Measurements from ENCODE around the gene CORT.
"Not testable (repeated sequence)": the region's sequence is repeated elsewhere in the genome, so short reads cannot be mapped to it uniquely, and the experiment has no call there.

The CORT gene

GRCh38 chr1:10449751-10450150 is at the start of gene CORT:
CORT (plus strand) TSS chr1:10450031; CDS start chr1:10450224, 193 bp downstream.
- no peak for DNase-seq (ENCODE audit: low read depth, low spot score)

GRCh38 chr1:10401281-10401680 is 48.5 kb upstream of the CORT start:
- no peak for DNase-seq (ENCODE audit: low read depth, low spot score)

GRCh38 chr1:10402729-10403274 is 47.0 kb upstream of the CORT start:
- no peak for DNase-seq (ENCODE audit: low read depth, low spot score)

GRCh38 chr1:10407201-10407600 is 42.6 kb upstream of the CORT start:
- DNase-seq (ENCODE audit: low read depth, low spot score), result no peak

- DNase-seq (ENCODE audit: low read depth, low spot score), result peak; percentile 60
Measured at GRCh38 chr1:10415211-10415930, 34.5 kb upstream of the CORT start.

- not testable (repeated sequence) for DNase-seq (ENCODE audit: low read depth, low spot score)
Measured at GRCh38 chr1:10415967-10416366, 33.9 kb upstream of the CORT start.

- not testable (repeated sequence) for DNase-seq (ENCODE audit: low read depth, low spot score)
Measured at GRCh38 chr1:10418741-10419140, 31.1 kb upstream of the CORT start.

- no peak for DNase-seq (ENCODE audit: low read depth, low spot score)
Measured at GRCh38 chr1:10419351-10419750, 30.5 kb upstream of the CORT start.

GRCh38 chr1:10421637-10422036 is 28.2 kb upstream of the CORT start:
- DNase-seq (ENCODE audit: low read depth, low spot score), result no peak

- DNase-seq (ENCODE audit: low read depth, low spot score), result peak; percentile 46
Measured at GRCh38 chr1:10424034-10424433, 25.8 kb upstream of the CORT start.

- DNase-seq (ENCODE audit: low read depth, low spot score), result no peak
Measured at GRCh38 chr1:10424651-10425050, 25.2 kb upstream of the CORT start.

GRCh38 chr1:10425826-10426534 is 23.9 kb upstream of the CORT start:
- not testable (repeated sequence) for DNase-seq (ENCODE audit: low read depth, low spot score)

- not testable (repeated sequence) for DNase-seq (ENCODE audit: low read depth, low spot score)
Measured at GRCh38 chr1:10426535-10426848, 23.3 kb upstream of the CORT start.

GRCh38 chr1:10428984-10429383 is 20.8 kb upstream of the CORT start:
- no peak for DNase-seq (ENCODE audit: low read depth, low spot score)

GRCh38 chr1:10429868-10430215 is 20.0 kb upstream of the CORT start:
- DNase-seq (ENCODE audit: low read depth, low spot score), result no peak

GRCh38 chr1:10430216-10431069 is 19.4 kb upstream of the CORT start, which contains the start of gene CENPS:
CENPS (plus strand) TSS chr1:10430433; CDS start chr1:10430518, 85 bp downstream.
- peak; percentile 95 for DNase-seq (ENCODE audit: low read depth, low spot score)

GRCh38 chr1:10431070-10431730 is 18.6 kb upstream of the CORT start:
- no peak for DNase-seq (ENCODE audit: low read depth, low spot score)

- DNase-seq (ENCODE audit: low read depth, low spot score), result peak; percentile 78
Measured at GRCh38 chr1:10432910-10433700, 16.7 kb upstream of the CORT start.

GRCh38 chr1:10433790-10434189 is 16.0 kb upstream of the CORT start:
- no peak for DNase-seq (ENCODE audit: low read depth, low spot score)

GRCh38 chr1:10434590-10434989 is 15.2 kb upstream of the CORT start:
- no peak for DNase-seq (ENCODE audit: low read depth, low spot score)

GRCh38 chr1:10437052-10437451 is 12.8 kb upstream of the CORT start:
- no peak for DNase-seq (ENCODE audit: low read depth, low spot score)

Measured in ELF-1 (cell line).